GM19455 (cell line): ENCODE measurements around the gene MYO10.
"Not testable (repeated sequence)": the region's sequence is repeated elsewhere in the genome, so short reads cannot be mapped to it uniquely, and the experiment has no call there.

Experiments
- ATAC-seq: cut with Tn5 transposase; IDR thresholded peaks from one replicate; pipeline ENCODE4 v1.9.1; 2021; ENCODE audit not compliant: unreplicated experiment

The MYO10 gene

GRCh38 chr5:16788957-16789356, 147.1 kb downstream of the MYO10 start:
- no peak for ATAC-seq

GRCh38 chr5:16787278-16787677, 148.8 kb downstream of the MYO10 start:
- ATAC-seq: no peak

- ATAC-seq: peak; percentile 92
Measured at GRCh38 chr5:16784843-16785791, 151.0 kb downstream of the MYO10 start.

GRCh38 chr5:16784088-16784487, 152.0 kb downstream of the MYO10 start:
- no peak for ATAC-seq

- ATAC-seq: no peak
Measured at GRCh38 chr5:16781828-16782626, 154.1 kb downstream of the MYO10 start.

GRCh38 chr5:16780325-16780724, 155.8 kb downstream of the MYO10 start:
- ATAC-seq: no peak

- no peak for ATAC-seq
Measured at GRCh38 chr5:16777432-16777831, 158.7 kb downstream of the MYO10 start.

- no peak for ATAC-seq
Measured at GRCh38 chr5:16776611-16777251, 159.4 kb downstream of the MYO10 start.

- ATAC-seq: no peak
Measured at GRCh38 chr5:16774806-16775205, 161.3 kb downstream of the MYO10 start.

GRCh38 chr5:16773991-16774390, 162.1 kb downstream of the MYO10 start:
- no peak for ATAC-seq

- ATAC-seq: no peak
Measured at GRCh38 chr5:16772556-16772955, 163.5 kb downstream of the MYO10 start.

GRCh38 chr5:16768184-16768583, 167.9 kb downstream of the MYO10 start:
- ATAC-seq: no peak

- no peak for ATAC-seq
Measured at GRCh38 chr5:16763211-16763610, 172.9 kb downstream of the MYO10 start.

- ATAC-seq: no peak
Measured at GRCh38 chr5:16759147-16759773, 176.8 kb downstream of the MYO10 start.

GRCh38 chr5:16757989-16758501, 178.0 kb downstream of the MYO10 start:
- no peak for ATAC-seq

GRCh38 chr5:16757577-16757976, 178.5 kb downstream of the MYO10 start:
- ATAC-seq: not testable (repeated sequence)

- ATAC-seq: no peak
Measured at GRCh38 chr5:16757146-16757545, 178.9 kb downstream of the MYO10 start.

- ATAC-seq: no peak
Measured at GRCh38 chr5:16756692-16757091, 179.4 kb downstream of the MYO10 start.

- no peak for ATAC-seq
Measured at GRCh38 chr5:16755641-16756040, 180.4 kb downstream of the MYO10 start.

- no peak for ATAC-seq
Measured at GRCh38 chr5:16754601-16755000, 181.5 kb downstream of the MYO10 start.

GRCh38 chr5:16754086-16754485, 182.0 kb downstream of the MYO10 start:
- no peak for ATAC-seq
